Stimulated activated naive CD8-positive, alpha-beta T cell treated with anti-CD3 and anti-CD28 coated beads, Interleukin-15, Interleukin-2, amounts not matched to agents 100 ng/mL and 50 ng/mL, for 24 hours (primary cell): Measurements from ENCODE around the gene GARIN5A.
A peak's percentile ranks its signal among the peaks of the same experiment; 100 is the strongest.

ENCODE experiments used
- H3K27ac Mint-ChIP-seq: one replicate; pipeline ENCODE4 v1.8.0; 2021; ENCODE audit warnings: mild to moderate bottlenecking, mixed read lengths
- H3K27me3 Mint-ChIP-seq: one replicate; pipeline ENCODE4 v1.8.0; 2021; ENCODE audit warnings: mixed read lengths
- H3K36me3 Mint-ChIP-seq: one replicate; pipeline ENCODE4 v1.8.0; 2021; ENCODE audit warnings: low read depth, mixed read lengths
- H3K4me1 Mint-ChIP-seq: one replicate; pipeline ENCODE4 v1.8.0; 2021; ENCODE audit warnings: low read depth, mixed read lengths
- H3K4me3 Mint-ChIP-seq: one replicate; pipeline ENCODE4 v1.8.0; 2021; ENCODE audit warnings: mild to moderate bottlenecking, mixed read lengths
- H3K9me3 Mint-ChIP-seq: one replicate; pipeline ENCODE4 v1.8.0; 2021; ENCODE audit warnings: mixed read lengths

The GARIN5A gene

DNA sequence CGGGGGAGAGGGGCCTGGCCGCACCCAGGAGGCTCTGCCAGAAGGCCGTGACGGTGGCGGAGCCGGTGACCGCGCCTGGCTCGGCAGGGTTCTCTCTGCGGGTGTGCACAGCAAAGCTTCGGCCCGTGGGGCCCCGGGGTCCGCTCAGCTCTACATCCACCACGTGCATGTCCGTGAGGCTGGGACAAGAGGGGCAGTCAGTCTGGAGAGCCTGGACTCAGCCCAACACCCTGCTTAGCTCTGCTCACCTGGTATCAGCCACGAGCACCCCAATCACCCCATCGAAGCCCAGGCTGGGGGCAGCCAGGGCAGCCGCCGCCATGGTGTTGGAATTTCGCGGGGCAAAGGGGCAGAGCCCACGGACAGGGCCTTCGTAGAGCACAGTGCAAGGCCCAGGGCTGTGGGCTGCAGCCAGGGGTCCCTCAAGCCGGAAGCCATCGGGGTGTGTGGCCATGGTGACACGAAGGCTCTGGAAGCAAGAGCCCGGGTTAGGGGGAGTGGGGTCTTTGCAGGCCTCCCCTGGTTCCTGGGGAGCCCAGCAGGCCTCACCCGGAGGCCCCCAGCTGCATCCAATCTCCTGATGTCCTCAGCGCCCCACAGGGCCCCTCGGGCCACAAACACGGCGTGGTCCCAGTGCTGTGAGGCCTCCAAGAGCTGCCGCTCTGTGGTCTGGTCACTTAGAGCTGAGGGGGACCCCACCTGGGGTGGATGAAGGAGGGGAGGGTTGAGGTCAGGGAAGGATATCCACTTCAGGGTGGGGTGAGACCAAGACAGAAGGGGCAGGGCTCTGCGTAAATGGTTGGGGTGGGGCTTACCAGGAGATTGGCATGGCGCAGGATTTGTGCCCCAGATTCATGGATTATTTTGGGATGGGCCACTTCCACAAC lies 35.7 kb upstream of the GARIN5A start:
- no peaks in the 10 kb centered on the region for H3K36me3 Mint-ChIP-seq
- H3K27ac Mint-ChIP-seq: peak overlapping the region; percentile 93
- H3K9me3 Mint-ChIP-seq: no peaks in the 10 kb centered on the region
- peaks cover 20% of the 10 kb centered on the region for H3K4me1 Mint-ChIP-seq
- H3K4me3 Mint-ChIP-seq: peak overlapping the region; percentile 93
- H3K27me3 Mint-ChIP-seq: peaks cover 4% of the 10 kb centered on the region

DNA sequence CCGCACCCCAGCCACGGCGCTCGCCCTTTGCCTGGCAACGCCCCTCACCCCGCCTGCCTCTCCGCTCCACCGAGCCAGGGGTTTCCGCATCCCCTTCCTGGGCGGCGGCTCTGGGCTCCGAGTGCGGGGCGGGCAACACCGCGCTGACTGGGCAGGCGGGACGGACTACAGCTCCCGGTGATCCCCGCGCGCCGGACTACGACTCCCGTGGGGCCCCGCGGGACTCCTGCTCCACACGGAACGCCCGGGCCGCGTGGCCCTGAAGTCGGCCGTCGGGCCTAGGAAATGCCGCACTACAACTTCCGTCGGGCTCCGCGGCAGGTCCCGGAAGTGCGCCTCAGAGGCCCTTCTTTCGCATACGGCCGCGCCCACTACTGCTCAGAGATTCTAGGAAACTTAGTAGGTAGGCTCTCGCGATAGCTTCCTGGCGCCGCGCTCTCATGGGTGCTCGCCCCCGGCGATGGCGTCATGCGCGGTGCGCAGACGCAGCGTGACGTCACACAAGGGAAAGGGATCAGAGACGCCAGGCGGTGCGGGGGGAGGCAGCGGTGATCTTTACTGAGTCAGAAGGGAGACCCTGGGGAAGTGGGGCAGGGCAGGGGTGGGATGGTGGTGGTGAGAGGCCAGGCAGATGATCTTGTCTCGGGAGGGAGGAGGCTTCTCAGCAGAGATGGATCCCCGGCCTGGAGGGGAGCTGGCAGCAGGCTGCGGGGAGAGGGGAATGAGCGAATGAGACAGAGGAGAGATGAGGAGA lies 34.6 kb upstream of the GARIN5A start, which contains the start of gene JOSD2:
Gene JOSD2 (minus strand): TSS at position 123 of the 754 bp plus-strand sequence. CDS start 760 bp downstream, outside the sequence.
- H3K4me3 Mint-ChIP-seq: peak within 1 kb of the TSS; percentile 93

DNA sequence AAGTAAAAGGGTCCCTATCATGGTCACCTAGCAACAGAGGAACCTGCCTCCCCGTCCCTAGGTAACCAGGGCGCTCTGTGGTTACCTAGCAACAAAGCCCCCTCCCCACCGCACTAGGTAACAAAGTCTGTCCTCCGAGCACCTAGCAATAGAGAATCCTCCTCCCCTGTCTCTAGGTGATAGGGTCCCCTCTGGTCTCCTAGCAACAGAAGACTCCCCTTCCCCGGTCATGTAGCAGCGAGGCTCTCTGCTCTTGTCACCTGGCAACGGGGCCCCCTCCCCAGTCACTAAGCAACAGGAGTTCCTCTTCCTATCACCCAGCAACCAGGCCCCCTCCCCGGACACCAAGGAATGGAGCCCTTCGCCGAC lies 34.0 kb upstream of the GARIN5A start:
- Mint-ChIP-seq H3K36me3 (no peaks in the 10 kb centered on the region), H3K4me3 (peak overlapping the region; percentile 93), H3K27ac (peak overlapping the region; percentile 93), H3K9me3 (no peaks in the 10 kb centered on the region), H3K4me1 (peaks cover 20% of the 10 kb centered on the region), H3K27me3 (peaks cover 2% of the 10 kb centered on the region)

More for the DNA sequence above, 34.6 kb upstream of the GARIN5A start, which contains the start of gene JOSD2:
- Mint-ChIP-seq H3K27ac (peak within 1 kb of the TSS; percentile 93), H3K4me1 (peaks cover 20% of the 10 kb centered on the region), H3K36me3 (no peaks in the 10 kb centered on the region), H3K27me3 (peaks cover 4% of the 10 kb centered on the region), H3K9me3 (no peaks in the 10 kb centered on the region)

DNA sequence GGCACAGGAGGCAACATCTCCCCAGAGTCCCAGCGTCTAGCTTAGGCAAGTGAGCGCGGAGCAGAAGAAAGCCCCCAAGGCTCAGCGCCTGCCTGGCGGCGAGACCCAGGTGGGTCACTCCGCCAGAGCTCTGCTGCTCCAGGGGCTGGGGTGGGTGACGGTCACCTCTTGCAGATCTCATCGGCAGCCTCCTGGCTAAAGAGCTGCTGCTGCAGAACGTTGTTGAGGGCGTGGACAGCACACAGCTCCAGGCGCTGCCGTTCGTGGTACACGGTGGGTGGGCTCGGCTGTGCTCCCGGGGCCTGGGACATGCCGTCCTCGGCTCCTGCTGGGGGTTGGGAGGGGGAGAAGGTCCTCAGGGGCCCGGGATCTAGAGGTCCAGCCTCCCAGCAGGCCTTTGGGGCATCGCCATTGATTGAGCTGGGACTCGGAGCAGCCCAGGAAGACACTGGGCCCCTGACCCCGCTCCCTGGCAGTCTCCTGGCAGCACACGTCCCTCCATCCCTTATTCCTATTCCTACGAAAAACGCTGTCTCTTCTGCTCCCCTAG lies 33.5 kb upstream of the GARIN5A start:
- H3K27ac Mint-ChIP-seq: peak overlapping the region; percentile 93
- H3K4me3 Mint-ChIP-seq: peak overlapping the region; percentile 93
- H3K9me3 Mint-ChIP-seq: no peaks in the 10 kb centered on the region
- H3K27me3 Mint-ChIP-seq: no peaks in the 10 kb centered on the region
- peaks cover 20% of the 10 kb centered on the region for H3K4me1 Mint-ChIP-seq
- H3K36me3 Mint-ChIP-seq: no peaks in the 10 kb centered on the region

DNA sequence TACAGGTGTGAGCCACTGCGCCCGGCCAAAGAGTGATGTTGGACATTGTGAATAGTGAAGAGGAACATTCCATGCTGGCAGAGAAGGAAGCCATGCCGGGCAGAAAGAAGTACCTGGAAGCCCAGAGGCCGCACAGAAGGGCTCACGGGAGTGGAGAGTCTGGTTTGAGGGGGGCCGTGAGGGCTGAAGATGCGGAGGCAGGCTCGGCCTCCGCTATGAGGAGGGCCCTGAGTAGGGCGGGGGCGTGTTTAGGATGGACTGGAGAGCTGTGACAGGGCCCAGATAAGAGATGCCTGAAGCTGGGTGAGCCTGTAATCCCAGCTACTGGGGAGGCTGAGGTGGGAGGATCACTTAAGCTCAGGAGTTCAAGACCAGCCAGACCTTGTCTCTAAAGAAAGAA lies 32.7 kb upstream of the GARIN5A start:
- H3K4me1 Mint-ChIP-seq: peaks cover 20% of the 10 kb centered on the region
- peak overlapping the region; percentile 93 for H3K4me3 Mint-ChIP-seq
- no peaks in the 10 kb centered on the region for H3K27me3 Mint-ChIP-seq
- H3K9me3 Mint-ChIP-seq: no peaks in the 10 kb centered on the region
- H3K36me3 Mint-ChIP-seq: no peaks in the 10 kb centered on the region
- H3K27ac Mint-ChIP-seq: no peak overlapping the region

DNA sequence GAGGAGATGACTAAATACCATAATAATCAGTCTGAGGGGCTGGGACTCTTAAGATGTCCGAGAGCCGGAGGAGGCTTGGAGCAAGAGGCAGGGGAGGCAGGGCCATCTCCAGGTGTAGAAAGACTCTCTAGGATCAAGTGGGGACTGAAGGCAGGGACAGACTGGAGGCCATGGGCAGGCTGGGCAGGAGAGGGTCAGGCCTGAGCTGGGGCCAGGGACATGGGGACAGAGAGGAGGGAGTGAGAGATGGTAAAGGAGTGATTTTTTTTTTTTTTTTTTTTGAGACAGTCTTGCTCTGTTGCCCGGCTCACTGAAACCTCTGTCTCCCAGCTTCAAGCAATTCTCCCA lies 32.2 kb upstream of the GARIN5A start:
- no peaks in the 10 kb centered on the region for H3K27me3 Mint-ChIP-seq
- H3K27ac Mint-ChIP-seq: no peak overlapping the region
- no peaks in the 10 kb centered on the region for H3K36me3 Mint-ChIP-seq
- no peak overlapping the region for H3K4me3 Mint-ChIP-seq
- H3K4me1 Mint-ChIP-seq: peaks cover 20% of the 10 kb centered on the region
- H3K9me3 Mint-ChIP-seq: no peaks in the 10 kb centered on the region

DNA sequence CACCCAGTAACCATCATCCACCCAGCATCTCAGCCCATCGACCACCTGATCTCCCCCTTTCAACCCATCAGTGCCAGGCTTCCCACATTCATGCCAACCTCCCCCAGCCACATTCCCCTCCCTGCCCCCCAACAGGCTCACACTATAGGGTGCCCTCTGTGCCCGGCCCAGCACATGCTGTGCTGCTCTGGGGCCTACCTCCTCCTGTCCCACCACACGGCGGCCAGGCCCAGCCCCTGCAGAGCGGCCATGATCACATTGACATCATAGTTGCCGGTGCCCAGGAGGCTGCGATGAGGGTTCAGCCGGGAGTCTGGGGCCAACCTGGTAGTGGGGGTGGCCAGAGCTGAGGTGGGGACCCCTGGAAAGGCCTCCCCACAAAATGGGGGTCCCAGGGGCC lies 30.7 kb upstream of the GARIN5A start:
- peaks cover 20% of the 10 kb centered on the region for H3K4me1 Mint-ChIP-seq
- no peaks in the 10 kb centered on the region for H3K9me3 Mint-ChIP-seq
- no peak overlapping the region for H3K4me3 Mint-ChIP-seq
- no peaks in the 10 kb centered on the region for H3K36me3 Mint-ChIP-seq
- no peak overlapping the region for H3K27ac Mint-ChIP-seq
- no peaks in the 10 kb centered on the region for H3K27me3 Mint-ChIP-seq

DNA sequence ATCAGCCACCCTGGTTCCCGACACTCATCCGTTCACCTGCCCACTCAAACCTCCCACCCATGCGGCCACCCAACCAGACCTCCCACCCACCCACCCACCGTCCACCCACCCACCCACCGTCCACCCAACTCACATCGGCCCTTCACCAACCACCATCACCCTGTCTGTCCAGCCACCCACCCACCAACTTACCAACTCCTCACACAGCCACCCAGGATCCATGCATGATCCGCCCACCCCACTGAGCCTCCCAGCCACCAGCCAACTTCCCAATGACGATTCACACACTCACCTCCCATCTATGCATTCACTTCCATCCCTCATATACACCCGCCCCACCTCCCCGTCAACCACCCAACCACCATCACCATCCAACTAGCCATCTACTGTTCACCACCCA lies 30.1 kb upstream of the GARIN5A start:
- Mint-ChIP-seq H3K27me3 (no peaks in the 10 kb centered on the region), H3K4me1 (peaks cover 17% of the 10 kb centered on the region), H3K4me3 (no peak overlapping the region), H3K9me3 (no peaks in the 10 kb centered on the region), H3K27ac (no peak overlapping the region), H3K36me3 (no peaks in the 10 kb centered on the region)

DNA sequence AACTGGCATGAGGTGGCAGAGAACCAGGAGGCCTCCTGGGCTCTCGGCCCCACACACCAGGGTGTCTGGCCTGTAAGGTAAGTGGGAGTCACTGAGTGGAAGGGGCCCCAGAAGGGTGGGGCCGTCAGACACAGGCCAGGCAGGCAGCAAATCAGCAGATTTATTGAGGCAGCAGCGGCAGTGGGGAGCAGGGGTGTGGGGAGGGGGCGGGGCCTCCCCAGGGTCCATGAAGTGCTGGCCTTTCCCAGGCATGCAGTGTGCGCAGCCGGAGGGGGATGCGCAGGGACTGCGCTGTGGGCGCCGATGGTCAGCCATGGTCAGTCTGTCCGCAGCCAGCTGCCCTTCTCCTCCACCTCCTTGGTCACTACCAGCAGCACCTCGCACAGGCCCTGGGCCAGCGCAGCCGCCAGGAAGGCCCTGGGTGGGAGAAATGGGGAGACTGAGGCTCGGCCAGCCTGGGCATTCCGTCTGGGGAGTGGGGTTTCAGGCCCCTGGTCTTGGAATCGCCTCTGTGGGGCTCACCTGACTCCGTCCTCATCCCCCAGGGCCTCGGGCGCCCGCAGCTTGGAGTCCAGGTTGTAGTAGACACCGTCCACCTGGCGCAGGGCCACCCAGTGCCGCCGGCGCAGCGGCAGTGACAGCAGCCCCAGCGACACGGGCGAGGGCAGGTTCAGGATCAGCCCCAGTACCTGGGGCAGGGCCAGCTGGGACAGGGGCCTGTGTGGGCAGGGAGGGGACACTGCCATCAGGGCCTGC lies 29.4 kb upstream of the GARIN5A start:
- Mint-ChIP-seq H3K27ac (no peak overlapping the region), H3K4me3 (no peak overlapping the region), H3K36me3 (no peaks in the 10 kb centered on the region), H3K9me3 (no peaks in the 10 kb centered on the region), H3K27me3 (no peaks in the 10 kb centered on the region), H3K4me1 (peaks cover 12% of the 10 kb centered on the region)

DNA sequence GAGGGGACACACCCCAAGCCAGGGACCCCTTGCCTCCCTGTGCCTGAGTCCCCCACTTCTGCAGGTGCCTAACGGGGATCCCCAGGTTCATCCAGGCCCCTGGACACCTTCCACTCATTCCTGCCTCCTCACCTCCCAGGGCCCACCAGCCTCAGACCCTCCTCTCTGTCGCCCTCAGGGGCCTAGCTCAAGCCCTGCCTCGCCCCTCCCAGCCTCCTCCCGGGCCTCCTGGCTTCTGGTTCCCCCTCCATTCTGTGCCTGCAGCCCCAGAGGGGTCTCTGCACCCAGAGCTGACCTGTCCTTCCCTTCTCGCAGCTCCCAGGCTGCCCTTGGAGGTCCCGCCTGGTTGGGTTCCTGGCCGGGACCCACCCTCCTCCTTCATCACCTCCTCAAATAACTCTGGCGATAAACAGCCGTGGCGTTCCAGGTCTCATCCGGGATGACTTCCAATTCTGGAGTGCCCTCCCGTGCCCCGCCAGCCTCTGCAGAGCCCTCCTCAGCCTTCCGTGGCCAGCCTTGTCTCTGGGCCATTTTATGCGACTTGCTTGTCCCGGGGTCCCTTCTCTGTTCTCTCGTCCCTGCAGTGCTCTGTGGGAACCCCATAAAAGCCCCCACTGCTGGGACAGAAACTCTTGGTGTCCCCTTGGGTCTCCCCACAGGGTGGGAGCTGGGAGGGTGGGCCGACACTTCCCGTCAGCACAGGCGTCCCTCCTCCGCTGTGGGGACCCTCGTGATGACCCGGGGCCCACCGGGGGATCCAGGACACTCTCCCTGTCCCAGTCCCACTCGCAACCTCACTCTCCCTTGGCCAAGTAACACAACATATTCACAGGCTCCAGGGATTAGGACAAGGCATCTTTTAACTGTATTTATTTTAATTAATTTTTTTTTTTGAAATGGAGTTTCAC lies 25.2 kb upstream of the GARIN5A start:
- Mint-ChIP-seq H3K9me3 (no peaks in the 10 kb centered on the region), H3K4me3 (no peak overlapping the region), H3K27ac (no peak overlapping the region), H3K36me3 (no peaks in the 10 kb centered on the region), H3K4me1 (no peaks in the 10 kb centered on the region), H3K27me3 (no peaks in the 10 kb centered on the region)

DNA sequence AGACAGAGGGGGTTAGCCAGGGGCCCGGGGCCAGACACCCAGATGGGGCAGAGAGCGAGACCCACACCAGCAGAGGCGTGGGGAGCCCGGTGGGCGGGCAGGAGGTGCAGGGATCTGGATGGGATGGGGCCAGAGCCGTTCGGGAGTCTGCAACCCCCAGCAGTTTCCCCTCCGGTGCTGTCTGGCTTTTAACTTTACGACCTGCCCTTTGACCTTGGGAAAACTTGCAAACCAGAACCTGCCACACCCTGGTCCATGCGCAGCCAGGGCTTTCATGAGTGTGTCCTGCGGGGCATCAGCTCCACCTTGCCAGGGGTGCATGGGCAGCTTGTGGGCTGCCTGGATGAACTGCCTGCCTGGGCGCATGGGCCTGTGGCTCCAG lies 24.5 kb upstream of the GARIN5A start:
- Mint-ChIP-seq H3K27me3 (no peaks in the 10 kb centered on the region), H3K4me3 (no peak overlapping the region), H3K27ac (peak overlapping the region; percentile 52), H3K9me3 (no peaks in the 10 kb centered on the region), H3K36me3 (no peaks in the 10 kb centered on the region), H3K4me1 (no peaks in the 10 kb centered on the region)

DNA sequence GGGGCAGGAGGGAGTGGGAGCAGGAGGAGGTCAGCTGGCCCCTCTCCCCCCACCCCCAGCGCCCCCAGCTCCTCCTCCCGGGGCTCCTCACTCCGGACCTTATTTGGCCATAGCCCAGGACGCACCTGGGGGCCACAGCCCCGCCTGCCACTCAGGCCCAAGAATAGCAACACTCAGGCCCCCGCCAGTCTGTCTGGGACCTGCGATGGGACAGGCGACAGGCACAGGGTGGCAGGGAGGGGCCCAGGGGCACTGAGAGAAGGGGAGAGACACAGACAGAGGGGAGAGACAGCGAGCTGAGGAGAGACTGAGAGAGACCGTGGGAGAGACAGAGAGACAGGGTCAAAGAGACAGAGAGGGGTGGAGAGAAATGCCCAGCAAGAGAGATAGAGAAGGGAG lies 24.1 kb upstream of the GARIN5A start:
- H3K27ac Mint-ChIP-seq: peak overlapping the region; percentile 52
- H3K4me1 Mint-ChIP-seq: no peaks in the 10 kb centered on the region
- H3K36me3 Mint-ChIP-seq: no peaks in the 10 kb centered on the region
- no peaks in the 10 kb centered on the region for H3K27me3 Mint-ChIP-seq
- no peaks in the 10 kb centered on the region for H3K9me3 Mint-ChIP-seq
- no peak overlapping the region for H3K4me3 Mint-ChIP-seq

DNA sequence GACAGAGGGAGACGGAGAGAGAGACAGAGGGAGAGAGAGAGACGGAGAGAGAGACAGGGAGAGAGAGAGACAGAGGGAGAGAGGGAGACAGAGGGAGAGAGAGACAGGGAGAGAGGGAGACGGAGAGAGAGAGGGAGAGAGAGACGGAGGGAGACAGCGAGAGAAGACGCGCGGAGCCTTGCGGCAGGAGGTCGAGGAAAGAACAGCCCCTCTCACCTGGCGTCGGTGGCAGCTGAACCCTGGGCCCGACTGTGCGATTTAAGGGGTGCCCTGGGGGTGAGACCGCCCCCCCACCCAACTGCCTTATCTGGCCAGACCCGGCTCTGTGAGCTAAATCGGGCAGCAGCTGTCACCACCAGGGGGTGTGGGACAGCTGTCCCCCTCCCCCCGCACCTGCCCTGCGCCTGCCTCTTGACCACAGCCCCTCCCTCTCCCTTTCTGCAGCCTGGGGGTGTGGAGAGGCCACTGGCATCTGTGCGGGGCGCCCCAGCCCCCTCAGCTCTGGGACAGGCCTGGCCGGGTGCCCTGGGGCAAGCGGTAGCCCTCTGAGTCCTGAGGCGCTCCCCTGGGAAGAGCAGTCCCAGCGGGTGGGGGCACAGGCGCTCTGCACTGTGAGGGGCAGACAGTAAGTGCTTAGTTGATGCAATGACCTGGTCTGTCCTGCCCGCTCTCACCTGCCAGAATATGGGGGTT lies 23.6 kb upstream of the GARIN5A start:
- H3K4me1 Mint-ChIP-seq: no peaks in the 10 kb centered on the region
- no peak overlapping the region for H3K4me3 Mint-ChIP-seq
- H3K9me3 Mint-ChIP-seq: no peaks in the 10 kb centered on the region
- H3K27me3 Mint-ChIP-seq: no peaks in the 10 kb centered on the region
- H3K36me3 Mint-ChIP-seq: no peaks in the 10 kb centered on the region
- H3K27ac Mint-ChIP-seq: no peak overlapping the region
